IPS DF 4.7 (cell line): Measurements from ENCODE around the gene PC.
A peak's percentile ranks its signal among the peaks of the same experiment; 100 is the strongest.
"Not testable (repeated sequence)": the region's sequence is repeated elsewhere in the genome, so short reads cannot be mapped to it uniquely, and the experiment has no call there.

Source experiments
- DNase-seq: peaks from one replicate; pipeline ENCODE4 v3.0.0-alpha.2; 2013; ENCODE audit warnings: low spot score; ENCODE audit errors: extremely low read depth

Gene PC, protein sequence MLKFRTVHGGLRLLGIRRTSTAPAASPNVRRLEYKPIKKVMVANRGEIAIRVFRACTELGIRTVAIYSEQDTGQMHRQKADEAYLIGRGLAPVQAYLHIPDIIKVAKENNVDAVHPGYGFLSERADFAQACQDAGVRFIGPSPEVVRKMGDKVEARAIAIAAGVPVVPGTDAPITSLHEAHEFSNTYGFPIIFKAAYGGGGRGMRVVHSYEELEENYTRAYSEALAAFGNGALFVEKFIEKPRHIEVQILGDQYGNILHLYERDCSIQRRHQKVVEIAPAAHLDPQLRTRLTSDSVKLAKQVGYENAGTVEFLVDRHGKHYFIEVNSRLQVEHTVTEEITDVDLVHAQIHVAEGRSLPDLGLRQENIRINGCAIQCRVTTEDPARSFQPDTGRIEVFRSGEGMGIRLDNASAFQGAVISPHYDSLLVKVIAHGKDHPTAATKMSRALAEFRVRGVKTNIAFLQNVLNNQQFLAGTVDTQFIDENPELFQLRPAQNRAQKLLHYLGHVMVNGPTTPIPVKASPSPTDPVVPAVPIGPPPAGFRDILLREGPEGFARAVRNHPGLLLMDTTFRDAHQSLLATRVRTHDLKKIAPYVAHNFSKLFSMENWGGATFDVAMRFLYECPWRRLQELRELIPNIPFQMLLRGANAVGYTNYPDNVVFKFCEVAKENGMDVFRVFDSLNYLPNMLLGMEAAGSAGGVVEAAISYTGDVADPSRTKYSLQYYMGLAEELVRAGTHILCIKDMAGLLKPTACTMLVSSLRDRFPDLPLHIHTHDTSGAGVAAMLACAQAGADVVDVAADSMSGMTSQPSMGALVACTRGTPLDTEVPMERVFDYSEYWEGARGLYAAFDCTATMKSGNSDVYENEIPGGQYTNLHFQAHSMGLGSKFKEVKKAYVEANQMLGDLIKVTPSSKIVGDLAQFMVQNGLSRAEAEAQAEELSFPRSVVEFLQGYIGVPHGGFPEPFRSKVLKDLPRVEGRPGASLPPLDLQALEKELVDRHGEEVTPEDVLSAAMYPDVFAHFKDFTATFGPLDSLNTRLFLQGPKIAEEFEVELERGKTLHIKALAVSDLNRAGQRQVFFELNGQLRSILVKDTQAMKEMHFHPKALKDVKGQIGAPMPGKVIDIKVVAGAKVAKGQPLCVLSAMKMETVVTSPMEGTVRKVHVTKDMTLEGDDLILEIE

DNA sequence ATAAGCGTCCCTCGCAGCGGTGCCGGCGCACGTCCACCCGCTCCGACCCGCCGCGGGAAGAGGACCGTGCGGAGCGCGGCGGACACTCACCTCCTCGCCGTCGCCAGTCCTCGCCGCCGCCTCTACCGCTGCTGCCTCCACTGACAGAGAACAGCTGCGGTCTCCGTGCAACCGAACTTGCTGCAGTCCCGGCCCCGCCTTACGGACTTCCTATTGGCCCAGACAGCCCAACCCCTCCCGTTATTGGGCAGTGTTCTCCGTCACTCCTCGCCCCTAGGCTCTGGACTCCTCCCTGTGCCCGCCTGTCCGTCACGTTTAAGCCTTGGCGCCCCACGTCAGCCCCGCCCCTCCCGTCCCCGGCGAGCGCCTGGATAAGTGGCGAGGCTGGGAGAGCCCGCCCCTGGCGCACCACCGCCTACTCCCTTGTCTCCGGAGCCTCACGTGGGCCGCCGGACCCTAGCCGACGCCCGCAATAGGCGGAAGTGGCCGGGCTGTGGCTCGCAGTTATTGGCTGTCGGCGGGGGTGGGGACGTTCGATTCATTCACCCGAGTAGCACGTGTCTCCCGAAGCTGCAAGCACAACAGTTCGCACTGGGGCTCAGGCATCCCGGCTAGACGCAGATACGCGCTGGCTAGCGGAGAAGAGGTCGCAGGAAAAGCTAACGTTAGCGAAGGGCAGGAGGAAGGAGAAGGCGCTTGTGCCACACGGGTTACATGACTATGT, at the start of gene PC:
PC (minus strand) TSS at position 152 of the 724 bp plus-strand sequence. CDS start 86,224 bp downstream, outside the sequence.
- DNase-seq, result peak; percentile 97

DNA sequence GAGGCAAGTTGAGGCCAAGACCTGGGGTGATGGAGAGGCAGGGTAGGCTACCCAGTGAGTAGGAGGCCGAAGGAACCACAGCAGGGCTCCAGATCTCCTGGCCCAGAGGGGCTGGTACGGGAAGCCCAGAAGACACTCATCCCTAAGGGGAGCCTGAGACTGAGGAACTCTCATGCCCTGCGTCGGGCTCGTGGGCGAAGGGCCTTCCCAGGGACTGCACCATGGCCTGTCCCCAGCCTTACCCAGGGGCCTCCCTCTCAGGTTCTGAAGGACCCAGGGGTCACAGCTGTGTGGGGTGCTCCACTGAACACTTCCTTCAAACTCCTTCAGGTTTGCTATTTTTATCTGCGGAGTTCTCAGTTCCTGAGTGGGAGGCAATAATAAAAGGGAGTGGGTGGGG, 48.9 kb upstream of the PC start:
- no peak for DNase-seq

DNA sequence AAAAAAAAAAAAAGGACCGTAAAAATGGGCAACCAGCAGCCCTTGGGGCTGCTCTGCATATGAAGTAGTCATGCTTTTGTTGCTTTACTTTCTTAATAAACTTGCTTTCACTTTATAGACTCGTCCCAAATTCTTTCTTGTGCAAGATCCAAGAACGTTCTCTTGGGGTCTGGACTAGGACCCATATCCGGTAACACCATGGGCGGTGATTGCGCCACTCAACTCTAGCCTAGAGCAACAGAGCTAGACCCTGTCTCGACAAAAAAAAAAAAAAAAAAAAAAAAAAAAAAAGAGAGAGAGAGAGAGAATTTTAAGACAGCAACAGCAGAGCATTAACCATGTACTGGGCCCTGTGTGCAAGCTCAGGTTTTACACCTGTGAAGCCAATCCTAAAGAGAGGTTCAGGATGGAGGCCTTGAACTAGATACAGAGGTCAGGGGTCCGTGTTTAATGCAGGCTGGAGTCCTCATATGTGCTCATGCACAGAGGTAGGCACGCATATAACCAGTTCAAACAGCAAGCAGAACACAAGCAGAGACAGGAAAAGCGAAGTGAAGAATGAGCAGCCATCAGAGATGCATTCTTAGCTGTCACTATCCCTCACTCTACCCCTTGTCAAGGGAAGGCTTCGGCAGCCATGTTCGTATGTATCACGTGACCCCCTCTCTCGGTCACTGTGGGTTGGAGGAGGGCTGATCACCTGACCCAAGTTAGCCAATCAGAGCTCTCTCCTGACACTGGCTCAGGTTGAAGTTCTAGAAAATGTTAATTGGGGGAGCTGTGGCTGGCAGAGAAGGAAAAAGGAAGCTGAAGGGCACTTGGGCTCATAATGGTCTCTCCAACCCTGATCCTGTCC, 48.1 kb upstream of the PC start:
- peak; percentile 97 for DNase-seq

DNA sequence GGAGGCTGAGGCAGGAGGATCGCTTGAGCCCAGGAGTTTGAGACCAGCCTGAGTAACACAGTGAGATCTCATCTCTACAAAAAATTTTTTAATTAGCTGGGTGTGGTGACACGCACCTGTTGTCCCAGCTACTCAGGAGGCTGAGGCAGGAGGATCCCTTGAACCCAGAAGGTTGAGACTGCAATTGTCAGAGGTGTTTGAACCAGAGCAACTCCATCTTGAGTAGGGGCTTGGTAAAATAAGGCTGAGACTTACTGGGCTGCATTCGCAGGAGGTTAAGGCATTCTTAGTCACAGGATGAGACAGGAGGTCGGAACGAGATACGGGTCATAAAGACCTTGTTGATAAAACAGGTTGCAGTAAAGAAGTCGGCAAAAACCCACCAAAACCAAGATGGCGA, 47.0 kb upstream of the PC start:
- DNase-seq, result not testable (repeated sequence)

DNA sequence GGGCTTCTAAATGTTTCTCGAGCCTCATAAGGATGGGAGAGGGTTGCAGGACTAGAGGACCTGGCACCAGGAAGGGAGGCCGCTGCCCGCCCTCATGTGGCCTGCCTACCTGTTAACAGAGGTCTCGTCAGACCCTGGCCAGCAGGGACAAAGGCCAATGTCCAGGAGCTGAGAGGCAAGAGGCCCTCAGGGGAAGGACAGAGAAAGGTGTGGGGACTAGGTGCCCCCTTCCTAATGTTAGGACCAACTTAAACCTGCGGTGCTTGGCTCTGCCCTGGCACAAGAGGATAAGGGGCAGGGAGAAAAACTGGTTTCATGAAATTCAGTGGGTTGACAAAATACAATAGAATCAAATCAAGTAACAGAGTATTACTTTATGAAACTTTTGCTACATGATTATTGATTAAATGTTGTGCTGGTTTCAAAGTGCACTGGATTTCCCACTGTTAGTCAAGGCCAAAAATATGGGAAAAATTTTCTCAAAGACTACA, 44.8 kb upstream of the PC start:
- no peak for DNase-seq

DNA sequence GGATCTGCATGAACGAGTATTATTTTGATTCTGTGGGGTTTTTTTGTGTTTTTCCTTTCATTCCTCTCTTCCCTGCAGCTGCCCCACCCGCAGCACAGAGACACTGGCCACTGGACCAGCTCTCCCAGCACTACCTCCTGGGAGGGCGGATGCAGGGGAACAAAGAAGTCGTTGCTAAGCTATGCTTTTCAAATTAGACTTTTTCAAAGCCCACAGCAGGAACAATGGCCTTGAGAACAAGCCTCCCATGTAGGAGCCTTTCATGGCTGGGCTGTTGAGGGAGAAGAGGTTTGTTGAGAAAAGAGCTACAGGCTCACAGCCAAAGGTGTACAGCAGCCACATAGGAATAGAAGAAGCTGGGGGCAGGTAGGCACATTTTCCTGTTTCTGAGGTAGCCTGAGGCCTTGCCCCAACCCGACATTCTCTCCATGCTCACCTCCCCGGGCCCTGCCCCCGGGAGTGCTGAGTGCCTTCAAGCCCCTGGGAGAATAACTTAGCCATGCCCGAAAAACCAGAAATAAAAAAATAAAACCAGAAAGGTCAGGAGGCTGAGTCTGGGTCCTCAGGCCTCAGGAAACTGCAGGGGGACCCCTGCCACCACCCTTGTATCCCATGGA, 44.2 kb upstream of the PC start:
- DNase-seq, result no peak

DNA sequence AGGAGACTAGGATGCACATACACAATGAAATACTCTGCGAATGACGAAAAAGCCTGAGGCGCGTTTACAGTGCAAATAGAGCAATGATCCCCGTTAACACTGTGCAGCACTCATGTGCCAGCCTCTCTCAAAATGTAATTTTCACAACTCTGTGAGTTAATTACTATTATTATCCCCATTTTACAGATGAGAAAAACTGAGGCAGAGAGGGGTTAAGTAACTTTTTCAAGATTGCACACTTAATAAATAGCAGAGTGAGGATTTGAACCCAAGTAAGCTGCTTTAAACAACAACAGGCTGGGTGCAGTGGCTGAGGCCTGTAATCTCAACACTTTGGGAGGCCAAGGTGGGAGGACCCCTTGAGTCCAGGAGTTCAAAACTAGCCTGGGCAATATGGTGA, 43.1 kb upstream of the PC start:
- no peak for DNase-seq

DNA sequence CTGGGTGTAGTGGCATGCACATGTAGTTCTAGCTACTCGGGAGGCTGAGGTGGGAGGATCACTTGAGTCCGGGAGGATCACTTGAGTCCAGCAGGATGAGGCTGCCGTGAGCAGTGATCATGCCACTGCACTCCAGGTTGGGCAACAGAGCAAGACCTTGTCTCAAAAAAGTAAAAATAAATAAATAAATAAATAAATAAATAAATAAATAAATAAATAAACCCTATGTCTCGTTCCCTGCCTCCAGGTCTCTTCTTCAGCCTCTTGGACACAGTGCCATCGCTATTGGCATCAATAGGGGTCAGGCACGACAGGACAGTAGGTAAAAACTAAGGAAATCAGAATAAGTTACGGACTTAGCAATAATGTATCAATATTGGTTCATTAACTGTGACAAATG, 41.4 kb upstream of the PC start:
- DNase-seq, result no peak

DNA sequence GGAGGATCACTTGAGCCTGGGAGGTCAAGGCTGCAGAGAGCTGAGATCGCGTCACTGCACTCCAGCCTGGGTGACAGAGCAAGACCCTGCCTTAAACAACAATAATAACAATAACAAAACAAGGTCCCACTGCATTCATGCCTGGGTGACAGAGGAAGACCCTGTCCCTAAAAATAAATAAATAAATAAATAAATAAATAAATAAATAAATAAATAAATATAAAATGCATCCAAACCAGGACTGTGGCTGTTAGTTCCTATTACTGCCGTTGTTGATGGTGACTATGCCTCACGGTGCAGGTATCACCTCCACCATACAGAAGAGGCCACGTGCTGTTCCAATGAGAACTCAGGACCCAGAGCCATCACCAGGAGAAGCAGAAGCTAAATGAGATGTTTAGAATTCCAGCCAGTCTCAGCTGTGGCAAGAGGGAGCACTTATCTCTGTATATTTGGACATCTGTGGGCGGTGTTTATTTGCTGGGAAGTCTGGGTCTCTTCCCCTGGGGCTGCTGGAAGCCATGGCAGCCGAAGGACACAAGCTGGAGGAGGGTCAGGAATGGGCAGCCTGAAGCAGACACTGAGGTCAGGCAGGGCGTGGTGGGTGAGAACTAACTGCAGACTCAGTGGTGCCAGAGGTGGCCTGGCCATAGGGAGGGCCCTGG, 38.6 kb upstream of the PC start:
- DNase-seq, result no peak

DNA sequence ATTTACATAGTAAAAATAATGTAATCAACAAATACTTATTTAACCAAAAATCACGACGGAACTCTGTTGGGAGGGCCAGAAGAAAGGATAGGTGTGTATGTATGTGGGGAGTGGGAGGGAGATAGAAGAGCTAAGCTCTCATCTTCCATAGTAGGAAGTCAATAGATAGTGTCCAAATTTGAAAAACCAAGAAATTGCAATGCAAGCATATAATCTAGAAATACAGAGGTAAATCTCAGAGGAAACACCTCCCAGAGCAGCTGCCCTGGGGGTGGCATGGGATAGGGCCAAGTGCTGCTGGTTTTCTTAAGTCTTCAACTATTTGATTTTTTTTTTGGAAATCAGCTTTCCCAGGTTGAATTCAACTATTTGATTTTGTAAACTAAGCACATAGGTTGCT, 33.9 kb upstream of the PC start:
- DNase-seq, result no peak

DNA sequence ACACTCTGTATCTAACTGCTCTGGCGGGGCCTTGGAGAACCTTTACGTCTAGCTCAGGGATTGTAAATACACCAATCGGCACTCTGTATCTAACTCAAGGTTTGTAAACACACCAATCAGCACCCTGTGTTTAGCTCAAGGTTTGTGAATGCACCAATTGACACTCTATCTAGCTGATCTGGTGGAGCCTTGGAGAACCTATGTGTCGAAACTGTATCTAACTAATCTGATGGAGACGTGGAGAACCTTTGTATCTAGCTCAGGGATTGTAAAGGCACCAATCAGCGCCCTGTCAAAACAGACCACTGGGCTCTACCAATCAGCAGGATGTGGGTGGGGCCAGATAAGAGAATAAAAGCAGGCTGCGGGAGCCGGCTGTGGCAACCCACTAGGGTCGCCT, 31.2 kb upstream of the PC start:
- DNase-seq, result not testable (repeated sequence)

DNA sequence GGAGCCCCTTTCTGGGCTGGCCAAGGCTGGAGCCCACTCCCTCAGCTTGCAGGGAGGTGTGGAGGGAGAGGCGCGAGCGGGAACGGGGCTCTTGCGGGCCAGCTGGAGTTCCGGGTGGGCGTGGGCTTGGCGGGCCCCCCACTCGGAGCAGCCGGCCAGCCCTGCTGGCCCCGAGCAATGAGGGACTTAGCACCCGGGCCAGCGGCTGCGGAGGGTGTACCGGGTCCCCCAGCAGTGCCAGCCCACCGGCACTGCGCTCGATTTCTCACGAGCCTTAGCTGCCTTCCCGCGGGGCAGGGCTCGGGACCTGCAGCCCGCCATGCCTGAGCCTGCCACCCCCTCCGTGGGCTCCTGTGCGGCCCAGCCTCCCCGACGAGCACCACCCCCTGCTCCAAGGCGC, 30.6 kb upstream of the PC start:
- DNase-seq, result not testable (repeated sequence)

DNA sequence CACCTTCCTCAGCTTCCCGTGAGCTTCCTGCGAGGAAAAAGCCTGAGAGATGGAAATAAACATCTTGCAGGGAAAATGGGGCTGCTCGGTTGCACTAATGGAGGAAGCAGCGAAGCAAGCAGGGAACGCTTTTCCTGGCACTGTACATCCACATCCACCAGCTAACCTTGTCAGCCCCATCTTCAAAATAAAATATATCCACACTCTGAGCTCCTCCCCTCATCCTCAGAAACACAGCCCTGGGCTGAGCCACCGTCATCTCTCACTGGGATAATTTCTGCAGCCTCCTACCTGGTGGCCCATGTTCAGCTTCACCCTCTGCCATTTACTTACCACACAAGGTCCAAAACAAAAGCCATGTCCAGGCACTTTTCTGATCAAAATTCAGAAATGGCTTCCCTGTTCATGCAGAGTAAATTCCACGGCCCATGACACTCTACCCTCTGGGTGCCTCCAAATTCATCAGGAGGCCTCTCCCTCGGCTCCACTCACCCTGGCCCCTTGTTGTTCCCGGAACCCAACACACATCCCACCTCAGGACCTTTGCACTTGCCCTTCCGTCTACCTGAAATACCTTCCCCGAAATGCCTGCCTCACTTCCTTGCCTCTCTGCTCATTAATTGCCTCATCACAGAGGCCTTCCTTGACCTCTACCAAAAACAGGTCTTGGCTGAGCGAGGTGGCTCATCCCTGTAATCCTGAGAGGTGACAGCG, 29.9 kb upstream of the PC start:
- DNase-seq, result no peak

DNA sequence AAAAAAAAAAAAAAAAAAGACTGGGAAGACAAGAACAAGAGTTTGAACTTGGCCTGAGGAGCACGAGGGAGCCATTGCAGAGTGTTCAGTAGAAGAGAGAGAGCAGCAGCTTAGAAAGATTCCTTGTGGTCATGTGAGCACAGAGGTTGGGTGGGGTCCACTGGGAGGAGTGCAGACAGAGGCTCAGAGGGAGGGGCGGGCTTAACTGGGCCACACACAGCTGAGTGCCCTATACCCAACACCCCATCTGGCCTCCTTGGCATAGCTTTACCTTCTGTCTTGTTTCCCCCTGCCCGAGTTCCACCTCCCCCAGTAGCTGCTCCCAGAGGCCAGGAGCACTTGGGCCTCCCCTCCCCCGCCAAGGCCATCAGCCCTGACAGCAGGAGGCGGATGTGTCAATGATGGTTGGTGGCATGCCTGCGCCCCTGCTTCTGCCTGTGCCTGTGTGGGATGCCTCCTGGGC, 29.0 kb upstream of the PC start:
- DNase-seq, result no peak

DNA sequence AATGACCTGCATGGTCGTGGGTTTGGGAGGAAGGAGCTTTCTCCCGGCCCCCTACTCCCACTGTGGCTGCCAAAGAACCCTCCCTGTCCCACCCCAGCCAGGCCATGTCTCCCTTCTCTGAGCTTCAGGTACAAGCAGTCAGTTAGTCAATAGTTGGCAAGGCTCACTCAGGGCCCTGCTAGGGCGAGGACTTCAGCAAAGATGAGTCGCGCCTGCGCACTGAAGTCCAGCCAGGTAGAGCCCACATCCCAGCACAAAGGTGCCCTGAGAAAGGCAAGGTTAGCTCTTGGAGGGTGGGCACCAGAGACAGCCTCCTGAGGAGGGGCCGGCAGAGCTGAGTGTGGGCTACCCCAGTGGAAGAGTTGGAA, 28.0 kb upstream of the PC start:
- DNase-seq, result no peak

DNA sequence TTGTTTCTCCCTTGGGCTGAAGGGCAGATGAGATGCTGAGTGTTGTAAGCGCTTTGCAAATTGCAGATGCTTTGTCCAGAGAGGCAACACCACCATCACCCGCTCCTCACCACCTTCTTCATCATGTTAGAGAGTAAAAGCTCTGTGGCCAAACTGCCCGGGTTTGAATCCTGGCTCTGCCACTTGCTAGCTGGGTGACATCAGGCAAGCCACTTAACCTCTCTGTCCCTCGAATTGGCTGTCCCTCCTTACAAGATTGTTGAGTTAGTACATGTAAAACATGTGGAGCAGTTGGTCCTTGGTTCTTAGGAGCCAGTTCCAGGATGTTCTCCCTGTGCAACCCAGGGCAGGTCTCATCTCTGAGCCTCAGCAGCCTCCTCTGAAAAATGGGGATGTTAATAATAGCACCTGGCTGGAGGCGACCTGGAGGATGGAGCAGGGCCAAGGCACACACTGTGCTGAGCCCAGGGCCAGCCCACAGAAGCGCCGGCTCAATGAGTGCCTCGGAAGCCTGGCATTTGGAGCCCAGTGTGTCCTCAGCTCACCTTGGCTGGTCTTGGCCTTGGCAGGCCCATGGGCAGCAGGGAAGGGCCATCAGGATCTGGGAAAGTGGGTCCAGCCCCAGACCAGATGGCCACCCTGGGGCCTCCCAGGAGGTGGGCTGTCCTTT, 27.5 kb upstream of the PC start:
- DNase-seq, result no peak

DNA sequence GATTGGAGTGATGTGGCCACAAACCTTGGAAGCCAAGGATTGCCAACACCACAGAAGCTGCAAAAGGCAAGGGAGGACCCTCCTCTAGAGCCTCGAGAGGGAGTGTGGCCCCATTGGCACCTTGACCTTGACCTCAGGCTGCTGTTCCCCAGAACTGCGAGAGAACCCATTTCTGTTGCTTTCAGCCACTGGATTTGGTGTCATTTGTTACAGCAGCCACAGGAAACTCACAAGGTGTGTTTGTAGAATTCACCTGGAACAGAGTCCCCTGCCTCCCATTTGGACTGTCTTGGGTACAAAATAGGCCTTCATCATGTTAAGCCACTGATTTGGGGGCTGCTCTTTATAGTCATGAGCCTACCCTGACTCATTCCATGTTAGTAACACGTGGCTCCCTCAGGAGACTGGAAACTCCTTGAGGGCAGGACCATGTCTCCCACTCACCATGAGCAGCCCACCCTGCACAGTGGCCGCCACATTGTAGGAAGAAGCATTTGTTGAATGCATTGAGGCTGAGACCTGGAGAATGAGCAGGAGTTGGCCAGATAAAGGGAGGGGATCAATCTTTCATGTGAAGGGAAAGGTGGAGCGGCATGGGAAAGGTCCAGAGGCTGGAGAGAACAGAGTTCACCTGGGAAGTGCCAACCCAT, 25.2 kb upstream of the PC start:
- DNase-seq, result no peak
